Fibroblast of skin of left quadriceps (primary cell): ENCODE data around the gene CCDC70.
"Not testable (repeated sequence)": the region's sequence is repeated elsewhere in the genome, so short reads cannot be mapped to it uniquely, and the experiment has no call there.

ENCODE experiments used
- DNase-seq, 2 experiments: peaks; one replicate each; pipeline ENCODE4 v3.0.0-alpha.2; 2013; ENCODE audit warnings: low read depth in 2 of 2

CCDC70 gene

DNA sequence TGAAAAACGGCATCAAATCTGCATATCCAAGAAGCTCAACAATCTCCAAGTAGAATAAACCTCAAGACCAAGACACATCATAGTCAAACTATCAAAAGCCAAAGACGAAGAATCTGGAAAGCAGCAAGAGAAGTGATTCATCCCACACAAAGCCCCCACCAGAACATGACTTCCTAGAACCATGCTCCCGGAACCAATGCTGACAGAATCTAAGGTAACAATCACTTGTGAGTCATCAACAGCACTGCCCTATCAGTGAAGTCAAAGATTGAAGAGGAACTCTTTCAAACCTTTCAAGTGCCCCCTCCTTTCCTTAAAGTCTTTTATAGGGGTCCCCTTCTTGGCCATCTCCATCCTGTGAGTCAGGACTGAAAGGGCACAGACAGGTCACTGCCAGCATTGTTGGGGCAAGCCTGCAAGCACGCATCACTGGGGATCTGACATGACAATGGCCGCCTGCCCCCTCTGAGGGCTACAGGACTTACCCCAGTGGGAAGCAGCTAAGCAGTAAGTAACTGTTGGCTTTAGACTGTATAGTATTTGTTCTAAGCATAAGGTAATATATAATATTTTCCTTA is at the start of gene CCDC70:
Gene CCDC70, plus strand, starts transcription at position 247 of the 578 bp plus-strand sequence. CDS start 3,443 bp downstream, outside the sequence.
- DNase-seq: no peak

DNA sequence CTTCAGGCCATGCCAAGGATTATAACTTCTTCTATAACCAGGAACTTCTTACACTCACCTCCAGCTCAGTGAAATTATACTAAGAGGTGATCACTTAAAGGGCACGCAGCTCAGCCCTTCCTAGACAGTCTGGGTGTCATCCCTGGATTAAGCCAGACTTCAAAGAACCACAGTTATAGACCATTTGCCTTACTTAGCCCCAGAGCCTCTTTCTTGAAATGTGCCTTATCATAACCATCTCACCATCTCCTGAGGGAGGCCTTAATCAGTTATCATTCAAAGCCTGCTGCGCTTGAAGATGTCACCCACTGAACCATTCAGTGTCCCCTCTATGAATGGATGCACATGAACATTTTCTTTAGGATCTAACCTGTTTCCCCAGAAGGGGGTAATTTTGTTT is 47.7 kb upstream of the CCDC70 start:
- no peak for DNase-seq

DNA sequence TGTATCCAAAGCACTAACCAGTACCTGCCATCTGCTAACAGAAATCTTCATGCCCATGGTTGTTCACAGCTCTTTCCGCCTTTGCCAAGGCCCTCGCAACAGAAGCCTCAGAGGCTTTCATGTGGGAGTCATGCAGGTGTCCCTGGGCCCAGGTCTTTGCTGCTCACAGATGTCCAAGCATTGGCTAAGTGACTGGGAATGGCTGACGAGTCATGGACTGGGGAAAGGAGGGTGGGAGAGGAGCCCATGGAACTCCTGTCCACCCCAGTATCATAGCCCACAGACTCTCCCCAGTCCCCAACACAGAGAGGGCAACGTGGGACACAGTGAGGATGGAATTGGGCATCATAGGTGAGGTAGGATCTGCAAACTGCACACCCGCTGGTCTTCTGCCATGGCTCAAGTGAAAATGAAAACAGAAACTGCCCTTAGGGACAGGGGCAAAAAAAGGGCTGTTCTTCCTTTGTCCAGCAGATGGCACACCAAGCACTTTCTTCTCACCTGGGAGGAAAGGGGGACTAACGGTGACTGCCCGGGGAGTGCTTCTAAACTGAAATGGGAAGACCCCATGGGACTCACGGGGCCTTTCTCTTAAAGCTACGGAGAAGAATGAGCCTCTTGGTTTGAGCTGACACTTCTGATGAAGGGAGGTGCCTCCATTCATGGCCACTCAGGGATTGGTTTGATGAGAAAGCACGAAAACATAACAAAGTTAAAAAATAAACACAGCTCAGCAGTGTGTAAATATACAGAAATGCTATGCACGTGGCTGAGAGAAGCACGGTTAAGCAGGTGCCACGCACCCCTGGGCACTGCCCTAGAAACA is 46.7 kb upstream of the CCDC70 start:
- peak in 1 of 2 experiments; percentile 13 for DNase-seq

DNA sequence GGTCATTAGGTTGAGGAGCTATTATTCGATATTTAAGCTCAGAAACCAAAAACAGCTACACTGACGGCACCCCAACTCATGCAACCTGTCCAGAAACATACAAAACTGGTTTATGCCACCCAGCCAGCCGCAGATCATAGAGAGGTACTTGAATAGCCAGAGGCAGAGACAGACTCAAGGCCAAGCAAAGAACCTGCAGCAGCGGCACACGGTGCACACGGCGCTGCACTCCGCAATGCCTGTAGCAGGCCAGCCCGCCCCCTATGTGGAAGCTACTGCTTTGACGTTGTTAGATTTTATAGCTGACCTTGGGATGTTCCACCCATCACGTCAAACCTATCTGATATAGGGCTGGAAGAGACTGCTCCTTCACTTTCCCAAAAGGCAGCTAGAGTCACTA is 45.9 kb upstream of the CCDC70 start:
- DNase-seq: no peak

DNA sequence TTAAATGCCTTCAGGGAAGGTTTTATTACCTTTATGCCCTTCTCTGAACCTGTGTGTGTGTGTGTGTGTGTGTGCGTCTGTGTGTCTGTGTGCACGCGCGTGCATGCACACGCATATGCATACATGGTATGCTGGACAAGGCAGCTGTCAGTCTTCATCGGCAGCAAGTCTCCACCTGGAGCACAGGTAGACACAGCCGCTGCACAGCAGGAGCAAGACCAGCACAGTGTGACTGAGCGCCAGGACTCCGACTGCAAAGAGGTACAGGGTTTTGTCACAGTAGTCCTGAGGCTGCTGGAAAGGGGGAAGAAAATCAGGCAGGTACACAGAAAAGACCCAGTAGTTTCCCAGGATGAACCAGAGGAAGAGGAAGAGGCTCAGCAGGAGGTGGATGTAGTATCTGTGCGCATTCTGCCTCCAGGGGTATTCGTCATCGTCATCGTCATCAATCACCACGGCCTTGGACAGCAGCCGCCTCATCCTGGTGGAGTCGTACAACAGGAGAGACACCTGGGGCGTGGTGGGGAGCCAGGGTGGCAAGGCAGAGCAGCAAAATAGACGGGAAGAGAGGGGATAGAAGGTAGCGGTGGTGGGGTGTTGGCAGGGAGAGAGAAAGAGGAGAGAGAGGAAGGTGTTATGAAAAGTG is 45.0 kb upstream of the CCDC70 start:
- DNase-seq: no peak

DNA sequence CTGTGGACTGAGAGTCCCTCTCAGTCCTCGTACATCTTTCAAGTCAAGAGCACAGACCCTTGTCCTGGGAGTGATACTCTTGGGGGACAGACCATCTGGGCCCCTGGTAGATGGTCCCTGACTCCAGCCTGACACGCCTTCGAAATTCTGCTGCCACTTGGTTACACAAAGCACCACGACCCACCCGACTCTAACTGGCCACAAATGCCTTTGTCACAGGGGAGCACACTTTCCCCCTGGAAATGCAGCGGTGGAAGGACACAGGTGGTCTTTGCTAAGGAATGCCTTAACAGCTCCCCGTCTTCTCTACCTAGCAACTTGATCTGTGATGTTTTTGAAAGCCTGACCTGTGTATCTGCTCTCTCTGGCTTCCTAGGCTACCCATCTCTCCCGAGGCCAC is 44.1 kb upstream of the CCDC70 start:
- DNase-seq: no peak

DNA sequence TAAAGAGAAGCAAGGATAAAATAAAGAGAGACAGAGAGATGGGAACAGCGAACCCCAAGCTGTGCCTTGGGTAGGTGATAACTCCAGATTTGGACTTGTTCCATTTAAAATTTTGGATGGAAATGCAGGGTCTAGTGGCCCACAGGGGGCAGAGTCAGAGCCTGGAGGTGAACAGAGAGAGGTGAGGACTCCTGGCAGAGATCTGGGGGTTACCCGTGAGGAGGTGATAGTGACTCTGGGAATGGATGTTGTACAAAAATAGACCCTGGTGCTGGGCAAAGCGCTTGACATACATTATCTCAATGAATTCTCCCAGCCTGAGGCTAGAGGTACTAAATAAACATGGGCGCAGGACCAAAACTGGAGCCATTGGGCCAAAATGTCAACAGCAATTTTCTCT is 43.5 kb upstream of the CCDC70 start:
- DNase-seq: no peak

DNA sequence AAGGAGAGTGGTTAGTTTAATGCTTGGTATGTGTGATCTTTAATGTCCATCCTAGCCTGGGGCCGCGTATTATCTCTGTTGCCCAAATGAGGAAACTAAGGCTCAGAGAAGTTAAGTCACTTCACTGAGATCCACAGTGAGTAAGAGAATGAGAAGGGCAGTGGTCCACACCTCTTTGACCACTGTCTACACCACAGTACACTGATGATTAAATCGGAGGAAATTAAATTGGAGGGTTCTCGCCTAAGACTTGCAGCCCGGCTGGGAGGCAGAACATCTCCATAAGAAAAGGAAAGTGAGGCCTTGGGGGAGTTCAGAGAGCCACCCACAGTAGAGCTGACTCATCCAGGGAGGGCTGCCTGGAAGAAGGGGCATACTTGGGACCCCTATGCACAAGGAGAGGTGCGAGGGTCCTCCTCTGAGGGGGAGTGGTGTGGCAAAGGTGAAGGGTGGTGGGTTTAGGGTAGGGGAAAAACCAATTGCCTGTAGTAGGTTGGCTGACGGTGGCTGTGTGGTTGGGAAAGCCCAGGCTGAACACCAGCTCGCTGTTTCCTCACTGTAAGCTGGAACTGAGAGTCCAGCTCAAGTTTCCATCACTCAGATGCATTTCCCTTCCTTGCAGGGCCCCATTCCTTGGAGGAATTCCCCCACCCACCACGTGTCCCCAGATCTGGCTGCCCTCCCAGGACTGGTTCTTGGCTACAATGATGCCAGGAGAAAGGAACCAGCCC is 42.8 kb upstream of the CCDC70 start:
- DNase-seq: no peak

DNA sequence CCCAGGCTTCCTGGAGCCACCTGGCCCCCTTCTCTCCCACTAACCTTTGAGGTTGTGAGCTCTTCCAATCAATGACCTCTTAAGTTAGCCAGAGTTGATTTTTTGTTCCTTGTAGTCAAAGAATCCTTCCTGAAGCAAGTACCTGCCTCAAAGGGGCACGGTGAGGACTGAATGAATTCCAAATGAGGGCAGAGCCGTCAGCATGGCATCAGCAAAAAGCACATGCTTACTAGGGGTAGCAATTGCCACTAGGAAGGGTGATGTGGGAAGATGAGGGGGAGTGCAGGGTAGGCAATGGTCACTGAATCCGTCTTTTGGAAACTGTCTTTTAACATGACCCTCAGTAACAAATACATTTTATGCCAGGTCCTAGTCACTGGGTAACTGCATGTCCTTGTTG is 42.2 kb upstream of the CCDC70 start:
- DNase-seq: no peak

DNA sequence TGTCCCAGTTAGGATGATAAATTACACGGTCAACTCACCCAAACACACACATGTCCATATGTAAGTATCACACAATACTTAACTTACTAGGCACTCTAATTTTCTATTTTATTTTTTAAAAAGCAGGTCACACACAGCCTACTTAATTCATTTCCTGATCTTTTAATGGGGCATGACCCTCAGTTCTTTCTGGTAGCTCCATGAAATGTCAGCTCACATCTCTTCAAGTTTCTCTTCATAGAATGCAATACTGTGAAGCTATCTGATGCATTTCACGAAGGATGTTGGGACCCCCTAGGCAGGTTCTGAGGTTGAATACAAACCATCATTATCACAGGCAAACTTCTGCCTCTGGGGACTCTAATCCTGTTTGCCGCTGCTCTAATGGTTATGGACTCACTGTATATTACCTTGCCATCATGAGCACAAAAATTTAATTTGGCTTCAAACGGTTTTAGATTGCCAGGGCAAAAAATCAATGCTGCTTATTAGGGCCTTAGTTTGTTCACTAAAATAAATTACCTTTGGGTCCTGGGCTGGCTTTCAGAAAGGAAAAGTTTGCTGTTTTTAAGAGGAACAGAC is 41.7 kb upstream of the CCDC70 start:
- no peak for DNase-seq

DNA sequence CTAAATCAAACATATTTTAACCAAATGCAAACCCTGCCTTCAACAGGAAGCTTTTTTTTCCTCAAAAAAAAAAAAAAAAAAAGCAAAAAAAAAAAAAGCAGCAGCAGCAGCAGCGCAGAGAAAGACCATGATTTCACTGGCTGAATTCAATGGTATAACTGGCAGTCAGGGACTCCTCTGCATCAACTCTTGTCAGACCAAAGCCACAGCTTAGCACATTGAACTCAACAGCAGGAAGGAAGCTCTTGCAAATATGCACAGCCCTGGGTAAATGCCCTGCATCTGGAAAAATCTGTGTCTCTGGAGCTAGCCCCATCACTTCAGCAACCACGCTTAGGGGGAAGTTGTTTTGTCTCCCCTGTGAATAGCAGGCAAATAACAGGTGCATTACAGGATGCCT is 40.2 kb upstream of the CCDC70 start:
- DNase-seq: no peak

DNA sequence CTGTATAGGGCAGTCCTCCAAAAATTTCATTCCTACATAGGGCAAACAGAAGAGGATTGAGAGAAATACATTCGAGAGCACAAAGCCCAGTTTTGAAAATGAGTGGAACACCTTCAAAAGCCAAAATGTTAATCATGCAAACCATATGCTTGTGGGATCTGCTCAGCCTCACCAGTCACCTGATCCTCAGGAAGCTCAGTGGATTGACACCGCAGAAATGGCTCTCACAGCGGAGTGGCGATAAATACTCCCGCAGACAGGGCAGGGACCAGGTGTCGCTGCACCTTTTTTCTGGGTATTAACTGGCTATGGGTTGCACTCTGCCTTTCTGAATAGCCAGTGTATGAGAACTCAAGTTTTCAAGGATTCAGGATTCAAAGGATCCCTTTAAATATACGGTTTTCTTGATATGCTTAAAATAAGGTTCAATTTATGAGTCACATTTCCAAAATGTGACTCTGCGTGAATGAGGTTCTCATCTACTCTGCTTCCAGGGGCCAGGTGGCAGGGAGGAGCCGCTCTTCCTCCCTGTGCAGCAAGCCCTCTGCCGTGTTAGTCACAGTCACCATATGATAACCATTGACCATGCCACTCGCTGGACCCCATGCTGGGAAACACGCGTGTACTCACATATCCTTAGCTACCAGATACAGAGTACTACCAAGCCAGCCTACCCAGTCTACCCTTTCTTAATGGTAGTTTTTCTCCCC is 39.5 kb upstream of the CCDC70 start:
- DNase-seq: no peak

DNA sequence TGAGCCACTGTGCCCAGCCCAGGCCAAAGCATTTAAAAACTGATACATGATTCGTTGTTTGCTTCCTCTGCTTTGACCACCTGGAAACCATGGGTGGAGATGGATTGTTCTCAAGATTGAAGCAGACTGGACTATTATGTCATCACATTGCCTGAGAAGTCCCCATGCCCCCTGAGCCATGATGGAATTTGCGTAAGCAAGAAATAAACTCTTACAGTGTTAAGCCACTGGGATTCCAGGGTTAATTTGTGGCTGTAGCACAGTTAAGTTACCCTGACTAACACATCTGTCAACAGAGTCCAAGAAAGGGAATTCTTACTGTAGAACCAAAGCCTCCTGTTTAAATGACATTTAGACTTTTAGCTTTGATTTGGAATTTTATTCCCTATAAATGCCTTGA is 38.4 kb upstream of the CCDC70 start:
- DNase-seq: no peak

DNA sequence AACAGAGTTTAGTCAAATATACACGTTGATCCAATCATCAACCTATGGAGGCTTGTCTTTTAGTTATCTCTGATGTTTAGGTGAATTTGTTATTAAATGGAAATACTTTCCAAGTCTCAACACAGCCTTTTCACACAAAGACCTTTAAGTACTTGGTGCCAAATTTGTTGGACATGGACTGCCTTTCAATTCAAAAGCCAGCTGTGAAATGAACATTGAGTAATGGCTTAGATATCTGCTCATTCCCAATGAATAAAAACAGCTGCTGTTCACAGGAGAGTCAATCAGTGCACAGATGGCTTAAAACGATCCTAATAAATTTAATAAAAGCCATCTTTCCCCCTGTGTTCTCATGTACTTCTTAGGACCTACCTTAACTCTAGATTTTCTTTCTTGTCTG is 37.9 kb upstream of the CCDC70 start:
- DNase-seq: no peak

DNA sequence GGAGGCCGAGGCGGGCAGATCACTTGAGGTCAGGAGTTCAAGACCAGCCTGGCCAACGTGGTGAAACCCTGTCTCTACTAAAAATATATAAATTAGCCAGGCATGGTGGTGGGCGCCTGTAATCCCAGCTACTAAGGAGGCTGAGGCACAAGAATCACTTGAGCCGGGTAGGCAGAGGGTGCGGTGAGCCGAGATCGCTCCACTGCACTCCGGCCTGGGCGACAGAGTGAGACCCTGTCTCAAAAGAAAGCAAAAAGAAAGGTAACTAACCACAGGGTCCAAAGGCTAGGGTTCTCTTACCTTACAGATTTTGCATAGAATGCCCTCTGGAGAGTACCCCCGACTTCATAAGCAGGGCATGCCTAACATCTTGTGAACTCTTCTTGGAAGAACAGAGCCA is 37.1 kb upstream of the CCDC70 start:
- not testable (repeated sequence) for DNase-seq

DNA sequence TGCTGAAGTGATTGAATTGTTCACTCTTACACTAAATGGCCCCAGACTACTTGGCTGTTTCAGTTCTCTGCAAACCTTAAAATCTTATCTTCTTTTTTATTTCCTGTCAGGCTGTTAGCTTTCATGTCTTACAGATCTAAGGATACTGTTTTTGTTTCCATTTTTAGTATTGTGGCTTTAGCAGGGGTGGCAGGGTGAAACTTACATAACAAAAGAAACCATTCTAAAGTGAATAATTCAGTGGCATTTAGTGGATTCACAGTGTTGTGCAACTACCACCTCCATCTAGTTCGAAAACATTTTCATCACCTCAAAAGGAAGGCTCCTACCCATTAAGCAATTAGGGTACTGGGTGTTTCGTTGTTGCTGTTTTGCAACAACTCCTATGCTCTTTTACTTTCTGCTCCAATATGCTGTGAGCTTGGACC is 36.6 kb upstream of the CCDC70 start:
- no peak for DNase-seq

DNA sequence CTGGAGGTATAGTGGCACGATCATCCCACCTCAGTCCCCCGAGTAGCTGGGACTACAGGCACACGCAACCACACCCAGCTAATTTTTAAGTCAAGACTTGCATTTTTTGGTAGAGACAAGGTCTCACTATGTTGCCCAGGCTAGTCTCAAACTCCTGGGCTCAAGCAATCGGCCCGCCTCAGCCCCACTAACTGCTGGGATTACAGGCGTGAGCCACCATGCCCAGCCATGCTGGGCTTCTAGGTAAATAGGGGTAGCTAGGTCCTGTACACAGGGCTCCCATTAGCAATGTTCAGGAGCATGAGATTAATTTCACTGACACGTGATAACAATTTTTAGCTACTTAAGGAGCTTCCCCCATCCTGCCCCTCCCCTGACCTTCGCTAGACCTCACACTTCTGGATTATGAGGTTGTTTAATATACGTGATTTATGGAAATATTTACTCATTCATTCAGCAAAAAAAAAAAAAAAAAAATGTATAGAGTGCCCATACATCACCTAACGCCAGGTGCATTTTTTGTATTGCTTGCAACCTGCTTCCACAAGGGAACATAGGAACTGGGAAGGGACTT is 36.0 kb upstream of the CCDC70 start:
- no peak for DNase-seq

DNA sequence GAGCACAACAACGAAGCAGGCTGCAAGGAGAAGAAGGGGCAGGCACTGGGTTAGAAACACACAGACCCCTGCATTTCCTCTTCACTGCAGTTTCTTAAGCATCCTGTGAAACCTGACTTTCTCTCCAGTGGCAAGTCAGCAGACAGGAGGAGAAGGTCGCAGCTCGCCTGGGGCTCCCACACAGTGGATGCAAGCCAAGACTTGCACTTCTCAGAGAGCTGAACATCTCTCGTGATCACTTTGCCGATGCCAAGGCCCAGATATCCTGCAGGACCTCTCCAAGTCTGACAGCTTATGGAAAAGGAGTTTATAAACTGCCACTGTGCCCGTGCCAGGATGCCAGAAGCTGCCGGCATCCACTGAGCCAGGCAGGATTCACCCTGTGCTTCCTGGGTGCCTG is 35.2 kb upstream of the CCDC70 start:
- no peak for DNase-seq

DNA sequence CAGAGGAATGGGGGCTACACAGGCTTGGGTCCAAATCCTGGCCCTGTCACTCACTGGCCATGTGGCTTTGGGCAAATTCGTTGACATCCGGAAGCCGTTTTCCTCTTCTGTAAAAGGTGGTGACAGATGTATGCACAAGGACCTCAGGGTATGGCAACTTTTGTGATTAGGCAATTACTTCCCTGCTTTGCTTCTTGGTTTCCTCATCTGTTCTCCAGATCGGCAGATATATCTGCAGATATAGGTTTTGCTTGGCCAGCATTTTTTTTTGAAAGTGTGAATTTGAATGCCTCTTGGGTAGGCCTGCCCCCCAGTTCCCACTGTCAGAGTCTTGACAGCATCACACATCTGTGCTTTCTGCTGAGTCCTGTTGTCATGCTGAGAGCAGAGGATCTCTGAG is 34.5 kb upstream of the CCDC70 start:
- no peak for DNase-seq

DNA sequence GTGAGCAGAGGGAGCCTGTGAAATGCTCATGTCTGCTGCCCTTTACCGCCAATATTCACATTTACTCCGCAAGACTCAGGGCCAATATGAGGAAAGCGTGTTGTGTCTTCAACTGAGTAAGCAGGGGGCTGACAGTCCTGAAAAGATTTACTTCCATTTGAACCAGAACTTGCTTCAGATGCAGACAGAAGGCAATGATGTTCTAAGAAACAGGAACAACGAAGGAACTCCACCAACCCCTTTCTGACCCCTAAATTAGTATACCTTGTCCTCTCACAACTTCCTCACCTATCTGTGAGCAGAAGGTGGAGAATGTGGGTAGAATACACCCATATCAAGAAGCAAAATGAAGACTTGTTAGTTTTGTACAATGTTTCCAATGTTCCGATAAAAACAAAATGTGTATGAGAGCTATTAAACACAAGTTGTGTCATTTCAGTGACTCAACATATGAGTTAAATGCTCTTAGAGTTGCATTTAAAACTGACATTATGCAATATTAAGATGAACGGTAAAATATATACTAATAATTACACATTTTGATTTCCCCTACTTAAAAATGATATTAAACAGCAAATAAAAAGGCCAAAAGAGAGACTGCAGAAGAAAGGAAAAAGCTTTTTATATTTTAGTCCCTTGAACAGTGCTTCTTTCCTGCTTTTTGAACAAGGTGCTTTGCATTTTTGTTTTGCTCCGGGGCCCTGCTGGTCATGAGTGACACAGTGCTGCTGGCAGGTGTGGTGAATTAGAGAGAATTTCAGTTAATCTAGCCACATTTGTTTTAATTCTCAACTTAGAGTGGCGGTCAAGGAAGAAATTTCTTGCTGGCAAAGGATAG is 32.8 kb upstream of the CCDC70 start:
- DNase-seq: no peak
